ENCODE results near the gene BLTP3A. TPM values are rescaled to one million over a fixed set of nuclear protein-coding genes. Genes with fewer than 3 reads are reported as not detected.

Gene BLTP3A
- total and polyA plus RNA-seq, 2 of the 8 experiments (the other 6 are each of a cell fraction or from before 2014, with no cell fraction given), result 8.5 to 17.2 TPM

DNA sequence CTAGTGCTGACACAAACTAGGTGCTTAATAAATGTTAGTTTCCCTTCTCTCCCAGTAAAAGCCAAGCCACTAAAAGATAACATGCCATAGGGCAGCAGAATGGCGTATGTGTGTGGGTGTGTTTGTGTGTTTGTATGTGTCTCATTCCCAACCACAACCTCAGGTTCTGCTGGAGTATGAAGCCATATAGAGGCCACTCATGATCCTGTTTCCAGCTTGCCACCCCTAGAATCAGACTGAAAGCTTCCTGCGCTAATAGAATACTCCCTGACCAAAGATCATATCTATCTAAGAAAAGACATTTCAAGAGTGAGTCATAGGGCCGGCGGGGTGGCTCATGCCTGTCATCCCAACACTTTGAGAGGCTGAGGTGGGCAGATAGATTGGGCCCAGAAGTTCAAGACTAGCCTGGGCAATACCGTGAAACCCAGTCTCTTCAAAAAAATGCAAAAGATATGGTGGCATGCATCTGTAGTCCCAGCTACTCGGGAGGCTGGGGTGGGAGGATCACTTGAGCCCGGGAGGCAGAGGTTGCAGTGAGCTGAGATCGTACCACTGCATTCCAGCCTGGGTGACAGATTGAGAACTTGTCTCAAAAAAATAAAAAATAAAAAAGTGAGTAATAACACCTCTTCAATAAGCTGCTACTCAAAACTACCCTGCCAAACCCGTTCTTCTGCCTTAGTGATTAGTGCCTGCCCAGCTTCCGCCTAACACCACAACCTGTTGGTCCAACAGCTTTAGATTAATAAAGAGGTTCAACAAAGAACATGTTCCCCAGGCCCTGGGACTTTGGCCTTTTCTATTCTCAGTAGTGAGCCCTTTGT, 46.4 kb upstream of the BLTP3A start:
- H3K56ac ChIP-seq (replicated peaks; ENCODE audit: insufficient read length, low read depth, low read length), result no peak overlapping the region
- no peak overlapping the region for H2AK5ac ChIP-seq (ENCODE audit: low read depth, low read length)
- H2BK5ac ChIP-seq (ENCODE audit: low read depth, low read length), result no peak overlapping the region
- H2BK12ac ChIP-seq (ENCODE audit: low read depth, low read length), result no peak overlapping the region
- no peak overlapping the region for H3K14ac ChIP-seq (ENCODE audit: insufficient read length)
- no peak for DNase-seq (ENCODE audit: low read depth in 1 of 2, low spot score in 2 of 2)
- H3K27me3 ChIP-seq (replicated peaks in 1 of 4; ENCODE audit: control insufficient read depth in 3 of 4, extremely low read depth in 1 of 4, insufficient read depth in 3 of 4, low read length in 3 of 4), result peaks cover 0 to 1% (median 0%) of the 10 kb centered on the region in 4 experiments; a peak in 1 of 7 replicates
- no peak overlapping the region for H3K4ac ChIP-seq (replicated peaks; ENCODE audit: insufficient read length, low read depth, low read length)
- no peaks in the 10 kb centered on the region for H3K79me2 ChIP-seq (ENCODE audit: control insufficient read depth in 1 of 2, insufficient read depth in 2 of 2, low read length in 2 of 2)
- no peak overlapping the region for H3K27ac ChIP-seq (ENCODE audit: low read depth, low read length)
- FAIRE-seq, result no peak
- no peak overlapping the region for H3K18ac ChIP-seq (ENCODE audit: extremely low read depth, low read length)
- no peaks in the 10 kb centered on the region for H3K9me3 ChIP-seq (ENCODE audit: insufficient read depth in 2 of 2, low read depth in 1 of 2, low read length in 1 of 2)
- no peak overlapping the region for H2AFZ ChIP-seq (ENCODE audit: low read length)
- WGBS, 2 experiments (ENCODE audit: extremely low coverage in 1 of 2, insufficient coverage in 1 of 2, insufficient read length in 1 of 2, insufficient replicate concordance in 2 of 2, low coverage in 1 of 2, low lambda C conversion rate in 2 of 2, missing lambda C conversion rate in 1 of 2), result 92% methylated on average over 10 of the region's 10 CpGs; no CpG with 5 or more reads in 1 of the 2 experiments
- TF ChIP-seq, protein P1, sequence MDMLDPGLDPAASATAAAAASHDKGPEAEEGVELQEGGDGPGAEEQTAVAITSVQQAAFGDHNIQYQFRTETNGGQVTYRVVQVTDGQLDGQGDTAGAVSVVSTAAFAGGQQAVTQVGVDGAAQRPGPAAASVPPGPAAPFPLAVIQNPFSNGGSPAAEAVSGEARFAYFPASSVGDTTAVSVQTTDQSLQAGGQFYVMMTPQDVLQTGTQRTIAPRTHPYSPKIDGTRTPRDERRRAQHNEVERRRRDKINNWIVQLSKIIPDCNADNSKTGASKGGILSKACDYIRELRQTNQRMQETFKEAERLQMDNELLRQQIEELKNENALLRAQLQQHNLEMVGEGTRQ (IDR thresholded peaks at IDR 0.05; ENCODE audit: low read length), result no peak
- no peak overlapping the region for H2BK20ac ChIP-seq (ENCODE audit: low read length)
- no peak overlapping the region for H4K8ac ChIP-seq (ENCODE audit: extremely low read depth, insufficient read depth, low read length)
- H2BK120ac ChIP-seq (replicated peaks; ENCODE audit: low read depth, low read length), result no peak overlapping the region
- no peaks in the 10 kb centered on the region for H4K20me1 ChIP-seq (replicated peaks in 1 of 2; ENCODE audit: control insufficient read depth in 1 of 2, insufficient read depth in 2 of 2, low read length in 2 of 2)
- no peak overlapping the region for H4K91ac ChIP-seq (replicated peaks; ENCODE audit: insufficient read length, low read length)
- H3K4me3 ChIP-seq (ENCODE audit: extremely low read depth in 1 of 4, insufficient read depth in 2 of 4, low read depth in 3 of 4, low read length in 4 of 4), result no peak overlapping the region
- H2BK15ac ChIP-seq (ENCODE audit: low read length), result no peak overlapping the region
- H3K9ac ChIP-seq (replicated peaks in 1 of 4; ENCODE audit: extremely low read depth in 1 of 4, low read depth in 3 of 4, low read length in 3 of 4), result no peak overlapping the region
- no peaks in the 10 kb centered on the region for H3K23me2 ChIP-seq (ENCODE audit: low read depth, low read length)
- POLR2A ChIA-PET (ENCODE audit: partially characterized antibody), result interaction anchor here (0.6 to 3.0 kb wide), 7 partner anchors 9 to 496 kb away, joined by 3 to 8 read pairs (median 3); partner anchors contain the start of gene SNRPC
- H3K23ac ChIP-seq (ENCODE audit: insufficient read length), result no peak overlapping the region
- H4K5ac ChIP-seq (ENCODE audit: insufficient read length, low read depth, low read length), result no peak overlapping the region
- CTCF ChIA-PET (ENCODE audit: partially characterized antibody), result interaction anchor here (0.6 to 0.9 kb wide), 2 partner anchors 11 to 412 kb away, joined by 3 to 4 read pairs; no protein-coding TSS in a partner anchor
- no peaks in the 10 kb centered on the region for H3K79me1 ChIP-seq (ENCODE audit: low read depth, low read length)
- H3K36me3 ChIP-seq (ENCODE audit: control insufficient read depth in 2 of 4, insufficient read depth in 4 of 4, low read length in 3 of 4), result no peaks in the 10 kb centered on the region
- H3K4me2 ChIP-seq (ENCODE audit: insufficient read depth in 1 of 2, low read depth in 2 of 2, low read length in 2 of 2), result no peak overlapping the region
- H3K4me1 ChIP-seq (replicated peaks in 1 of 4; ENCODE audit: control insufficient read depth in 3 of 4, insufficient read depth in 4 of 4, low read length in 3 of 4), result no peaks in the 10 kb centered on the region

Data from H1 (cell line).